ENCODE data around the gene IL24.

DNA sequence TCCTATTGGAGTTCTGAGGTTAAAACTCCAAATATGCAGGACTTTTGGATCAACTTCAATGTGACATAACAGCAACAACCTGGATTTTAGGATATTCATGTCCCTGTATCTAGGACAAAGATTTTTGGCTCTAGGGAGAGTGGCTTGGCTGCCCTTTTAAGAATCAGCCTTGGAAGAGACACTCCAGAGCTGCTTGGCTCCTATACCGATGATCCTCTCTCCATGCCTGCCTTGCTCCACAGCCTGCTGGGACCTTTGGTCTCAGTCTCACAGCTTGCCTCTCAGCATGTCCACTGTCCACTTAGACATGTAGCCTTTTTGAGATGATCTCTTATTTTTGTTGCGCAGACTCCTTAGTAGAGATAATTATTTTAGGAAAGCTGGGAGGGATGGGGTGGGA, 29.0 kb downstream of the IL24 start:
- TF ChIP-seq POLR2A (IDR thresholded peaks at IDR 0.05), result no peak
- TF ChIP-seq CTCF (IDR thresholded peaks at IDR 0.05), result no peak
